SK-N-SH (cell line): ENCODE results near the gene CFAP299. TPM values are rescaled to one million over a fixed set of nuclear protein-coding genes. Genes with fewer than 3 reads are reported as not detected.

ENCODE experiments used
- CTCF ChIA-PET: fragments of 300-600, 350-600 bp; formaldehyde crosslinking; extraction: SDS; loops from one replicate; lab custom pipeline; 2021; lab: Yijun Ruan, JAX
- POLR2A ChIA-PET: fragments of 350-600 bp; sonication (Branson Sonifier 250); formaldehyde crosslinking; extraction: SDS; loops from one replicate; lab custom pipeline; 2020; ENCODE audit warnings: antibody characterized with exemption, inconsistent platforms; lab: Yijun Ruan, JAX
- DNase-seq: peaks from one replicate; pipeline ENCODE4 v3.0.0; 2012
- H2AFZ ChIP-seq: fragments of 200-600 bp; sonication (generic); 2 replicates; pipeline ENCODE4 v1.8.1; 2016; ENCODE audit warnings: antibody characterized with exemption, mild to moderate bottlenecking, low read depth
- H3F3A ChIP-seq: fragments of 200-600 bp; sonication (generic); replicated peaks from 2 replicates; pipeline ENCODE3; 2016; ENCODE audit warnings: antibody characterized with exemption, mild to moderate bottlenecking; ENCODE audit not compliant: insufficient read depth
- H3K27ac ChIP-seq, 2 experiments: fragments of 200-500 bp in 1 of 2; fragments of 200-600 bp in 1 of 2; sonication (Bioruptor generic) in 1 of 2; sonication (generic), shearing (Covaris generic) in 1 of 2; 2 replicates each; pipeline versions ENCODE4 v1.5.1 to v1.6.1; 2014 to 2016; ENCODE audit warnings: low read depth in 2 of 2, inconsistent platforms in 1 of 2, low read length in 1 of 2, mild to moderate bottlenecking in 1 of 2, mixed read lengths in 1 of 2
- H3K27me3 ChIP-seq: fragments of 200-600 bp; sonication (generic), shearing (Covaris generic); 2 replicates; pipeline ENCODE4 v1.6.1; 2016; ENCODE audit warnings: mixed run types; ENCODE audit not compliant: insufficient read depth
- H3K36me3 ChIP-seq, 2 experiments: fragments of 200-500 bp in 1 of 2; fragments of 200-600 bp in 1 of 2; sonication (Bioruptor generic) in 1 of 2; sonication (generic) in 1 of 2; replicated peaks in 1 of 2; 2 replicates each; pipeline versions ENCODE3 to v1.5.1; 2014 to 2016; ENCODE audit warnings: low read length in 1 of 2, mild to moderate bottlenecking in 1 of 2; ENCODE audit not compliant: insufficient read depth in 2 of 2, control insufficient read depth in 1 of 2
- H3K4me1 ChIP-seq, 2 experiments: fragments of 200-500 bp in 1 of 2; fragments of 200-600 bp in 1 of 2; sonication (Bioruptor generic) in 1 of 2; sonication (generic), shearing (Covaris generic) in 1 of 2; 2 replicates each; pipeline versions ENCODE4 v1.5.1 to v1.6.1; 2014 to 2016; ENCODE audit warnings: low read depth in 1 of 2, low read length in 1 of 2, mixed run types in 1 of 2; ENCODE audit not compliant: insufficient read depth in 2 of 2, control insufficient read depth in 1 of 2
- H3K4me2 ChIP-seq: fragments of 200-600 bp; sonication (generic), shearing (Covaris generic); 2 replicates; pipeline ENCODE4 v1.6.1; 2017; ENCODE audit warnings: mixed run types
- H3K4me3 ChIP-seq, 2 experiments: fragments of 200-500 bp in 1 of 2; fragments of 200-600 bp in 1 of 2; sonication (Bioruptor generic) in 1 of 2; sonication (generic), shearing (Covaris generic) in 1 of 2; 2 replicates each; pipeline versions ENCODE4 v1.5.1 to v1.8.1; 2014 to 2016; ENCODE audit warnings: low read depth in 2 of 2, inconsistent platforms in 1 of 2, low read length in 1 of 2, mild to moderate bottlenecking in 1 of 2, mixed read lengths in 1 of 2, moderate library complexity in 1 of 2
- H3K79me2 ChIP-seq: fragments of 200-600 bp; sonication (generic); 2 replicates; pipeline ENCODE4 v1.8.1; 2017; ENCODE audit warnings: mild to moderate bottlenecking; ENCODE audit not compliant: insufficient read depth
- H3K9ac ChIP-seq: fragments of 200-600 bp; sonication (generic); 2 replicates; pipeline ENCODE4 v1.6.1; 2017; ENCODE audit warnings: mixed run types
- H3K9me2 ChIP-seq: fragments of 200-600 bp; sonication (generic); 2 replicates; pipeline ENCODE4 v1.6.1; 2017; ENCODE audit warnings: mixed run types
- H3K9me3 ChIP-seq: fragments of 200-600 bp; sonication (generic); 2 replicates; pipeline ENCODE4 v1.6.1; 2017; ENCODE audit warnings: mixed run types, mild to moderate bottlenecking, moderate library complexity
- H4K20me1 ChIP-seq: fragments of 200-600 bp; sonication (generic); 2 replicates; pipeline ENCODE4 v1.6.1; 2017; ENCODE audit warnings: mild to moderate bottlenecking, mixed run types; ENCODE audit not compliant: insufficient read depth
- ELF1 ChIP-seq: IDR thresholded peaks from 2 replicates; pipeline ENCODE4 v1.4.0; 2012
- FOSL2 ChIP-seq: IDR thresholded peaks from 2 replicates; pipeline ENCODE4 v1.4.0; 2012; ENCODE audit warnings: low read depth, mild to moderate bottlenecking, moderate library complexity, borderline replicate concordance
- GABPA ChIP-seq: IDR thresholded peaks from 2 replicates; pipeline ENCODE4 v1.4.0; 2012; ENCODE audit warnings: low read depth, mild to moderate bottlenecking
- MEF2A ChIP-seq: IDR thresholded peaks from 2 replicates; pipeline ENCODE4 v1.4.0; 2012; ENCODE audit warnings: low read depth, borderline replicate concordance
- MXI1 ChIP-seq: IDR thresholded peaks from 2 replicates; pipeline ENCODE4 v1.6.1; 2012; ENCODE audit warnings: mild to moderate bottlenecking, low read depth, low read length, improper control_type of control experiment
- RCOR1 ChIP-seq: fragments of 150-350 bp; IDR thresholded peaks from 2 replicates; pipeline ENCODE4 v1.6.1; 2017; ENCODE audit warnings: antibody characterized with exemption, low read length
- REST ChIP-seq: IDR thresholded peaks from 2 replicates; pipeline ENCODE4 v1.6.1; 2012; ENCODE audit warnings: mild to moderate bottlenecking, low read depth, low read length, moderate library complexity
- RXRA ChIP-seq: IDR thresholded peaks from 2 replicates; pipeline ENCODE4 v1.4.0; 2012; ENCODE audit warnings: low read depth, mild to moderate bottlenecking, borderline replicate concordance
- USF1 ChIP-seq: IDR thresholded peaks from 2 replicates; pipeline ENCODE4 v1.4.0; 2012; ENCODE audit warnings: low read depth, borderline replicate concordance
- YY1 ChIP-seq: IDR thresholded peaks from 2 replicates; pipeline ENCODE4 v1.4.0; 2012; ENCODE audit warnings: low read depth, mild to moderate bottlenecking
- WGBS: methylation state at CpG from one replicate; pipeline ENCODE4 v1.1.6; 2017; ENCODE audit warnings: low lambda C conversion rate; 5-methylcytosine and 5-hydroxymethylcytosine counted together
- polyA plus RNA-seq, 3 experiments: library from polyadenylated mRNA; depleted of rRNA; stranded (reverse); fragments of >200 nt; gene quantifications; 2 replicates each; pipeline ENCODE4 v1.2.3, GENCODE V29; 2012
- TF ChIP-seq, protein P1 (sequence below): IDR thresholded peaks from 2 replicates; pipeline ENCODE4 v1.4.0; 2012; ENCODE audit warnings: low read depth, borderline replicate concordance
- TF ChIP-seq, protein P2 (sequence below): fragments of 150-350 bp; IDR thresholded peaks from 2 replicates; pipeline ENCODE4 v1.6.1; 2016; ENCODE audit warnings: mild to moderate bottlenecking, low read depth, low read length
- TF ChIP-seq, protein P3 (sequence below): IDR thresholded peaks from 2 replicates; pipeline ENCODE4 v1.4.0; 2012; ENCODE audit warnings: low read depth

CFAP299 gene
- polyA plus RNA-seq, 1 of the 3 experiments (the other 2 are of a cell fraction): 1.2 TPM

GRCh38 chr4:80781431-80781830 lies 445.9 kb downstream of the CFAP299 start:
- Histone ChIP-seq H3K9me2 (no peaks in the 10 kb centered on the region), H2AFZ (no peak overlapping the region), H3K9ac (no peak overlapping the region), H3K4me2 (no peak overlapping the region), H3F3A (peaks cover 3% of the 10 kb centered on the region), H3K79me2 (no peaks in the 10 kb centered on the region), H3K27me3 (no peaks in the 10 kb centered on the region), H3K36me3 (no peaks in the 10 kb centered on the region), H4K20me1 (no peaks in the 10 kb centered on the region), H3K27ac (no peak overlapping the region), H3K9me3 (no peaks in the 10 kb centered on the region), H3K4me3 (no peak overlapping the region), H3K4me1 (no peaks in the 10 kb centered on the region)
- CTCF ChIA-PET: no interaction called here
- POLR2A ChIA-PET: no interaction called here
- no peak for TF ChIP-seq ELF1
- TF ChIP-seq, protein P1, sequence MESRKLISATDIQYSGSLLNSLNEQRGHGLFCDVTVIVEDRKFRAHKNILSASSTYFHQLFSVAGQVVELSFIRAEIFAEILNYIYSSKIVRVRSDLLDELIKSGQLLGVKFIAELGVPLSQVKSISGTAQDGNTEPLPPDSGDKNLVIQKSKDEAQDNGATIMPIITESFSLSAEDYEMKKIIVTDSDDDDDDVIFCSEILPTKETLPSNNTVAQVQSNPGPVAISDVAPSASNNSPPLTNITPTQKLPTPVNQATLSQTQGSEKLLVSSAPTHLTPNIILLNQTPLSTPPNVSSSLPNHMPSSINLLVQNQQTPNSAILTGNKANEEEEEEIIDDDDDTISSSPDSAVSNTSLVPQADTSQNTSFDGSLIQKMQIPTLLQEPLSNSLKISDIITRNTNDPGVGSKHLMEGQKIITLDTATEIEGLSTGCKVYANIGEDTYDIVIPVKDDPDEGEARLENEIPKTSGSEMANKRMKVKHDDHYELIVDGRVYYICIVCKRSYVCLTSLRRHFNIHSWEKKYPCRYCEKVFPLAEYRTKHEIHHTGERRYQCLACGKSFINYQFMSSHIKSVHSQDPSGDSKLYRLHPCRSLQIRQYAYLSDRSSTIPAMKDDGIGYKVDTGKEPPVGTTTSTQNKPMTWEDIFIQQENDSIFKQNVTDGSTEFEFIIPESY: no peak
- no peak for TF ChIP-seq RCOR1
- TF ChIP-seq YY1: no peak
- TF ChIP-seq REST: no peak
- no peak for TF ChIP-seq GABPA
- TF ChIP-seq, protein P2, sequence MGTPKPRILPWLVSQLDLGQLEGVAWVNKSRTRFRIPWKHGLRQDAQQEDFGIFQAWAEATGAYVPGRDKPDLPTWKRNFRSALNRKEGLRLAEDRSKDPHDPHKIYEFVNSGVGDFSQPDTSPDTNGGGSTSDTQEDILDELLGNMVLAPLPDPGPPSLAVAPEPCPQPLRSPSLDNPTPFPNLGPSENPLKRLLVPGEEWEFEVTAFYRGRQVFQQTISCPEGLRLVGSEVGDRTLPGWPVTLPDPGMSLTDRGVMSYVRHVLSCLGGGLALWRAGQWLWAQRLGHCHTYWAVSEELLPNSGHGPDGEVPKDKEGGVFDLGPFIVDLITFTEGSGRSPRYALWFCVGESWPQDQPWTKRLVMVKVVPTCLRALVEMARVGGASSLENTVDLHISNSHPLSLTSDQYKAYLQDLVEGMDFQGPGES: no peak
- TF ChIP-seq FOSL2: no peak
- TF ChIP-seq, protein P3, sequence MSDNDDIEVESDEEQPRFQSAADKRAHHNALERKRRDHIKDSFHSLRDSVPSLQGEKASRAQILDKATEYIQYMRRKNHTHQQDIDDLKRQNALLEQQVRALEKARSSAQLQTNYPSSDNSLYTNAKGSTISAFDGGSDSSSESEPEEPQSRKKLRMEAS: no peak
- no peak for TF ChIP-seq USF1
- no peak for TF ChIP-seq RXRA
- TF ChIP-seq MXI1: no peak
- no peak for TF ChIP-seq MEF2A
- WGBS: 6% methylated on average over 1 of the region's 1 CpG
- DNase-seq: no peak
